ENCODE results near the gene SPECC1.
A peak's percentile ranks its signal among the peaks of the same experiment; 100 is the strongest.

Gene SPECC1

GRCh38 chr17:20306924-20307323, 297.8 kb downstream of the SPECC1 start:
- no peak overlapping the region for H2BK15ac ChIP-seq (ENCODE audit: low read depth, poor library complexity, severe bottlenecking)
- H3K9me3 ChIP-seq (ENCODE audit: control insufficient read depth, low read length), result peaks cover 51% of the 10 kb centered on the region
- no peak overlapping the region for H3K9ac ChIP-seq (ENCODE audit: low read length)
- no peak overlapping the region for H2BK12ac ChIP-seq (ENCODE audit: low read length in 2 of 2)
- H2AK5ac ChIP-seq (ENCODE audit: low read length, severe bottlenecking), result no peak overlapping the region
- no peak overlapping the region for H3K27ac ChIP-seq (ENCODE audit: low read length, poor library complexity, severe bottlenecking)
- no peak overlapping the region for H2AFZ ChIP-seq (ENCODE audit: low read depth, low read length)
- no peaks in the 10 kb centered on the region for H3K27me3 ChIP-seq (ENCODE audit: control insufficient read depth in 1 of 2, insufficient read depth in 1 of 2, low read length in 2 of 2)
- H3K36me3 ChIP-seq (ENCODE audit: control insufficient read depth in 1 of 2, insufficient read depth in 2 of 2, low read depth in 1 of 2, low read length in 2 of 2), result peaks cover 21 to 30% of the 10 kb centered on the region in 2 experiments
- no peak overlapping the region for H3K14ac ChIP-seq (ENCODE audit: low read length in 2 of 2)
- H3K23ac ChIP-seq (ENCODE audit: low read length in 2 of 2), result no peak overlapping the region
- H4K8ac ChIP-seq (ENCODE audit: low read length), result no peak overlapping the region
- no peak overlapping the region for H2BK120ac ChIP-seq (ENCODE audit: low read depth, low read length)
- H3K4me2 ChIP-seq (ENCODE audit: low read length, poor library complexity, severe bottlenecking), result no peak overlapping the region
- no peak overlapping the region for H3K18ac ChIP-seq (ENCODE audit: low read depth in 1 of 2, low read length in 2 of 2)
- no peak overlapping the region for H3K4ac ChIP-seq (ENCODE audit: low read depth in 1 of 2, low read length in 2 of 2)
- no peak overlapping the region for H4K91ac ChIP-seq (ENCODE audit: low read length)
- peaks cover 3% of the 10 kb centered on the region for H3K4me1 ChIP-seq (ENCODE audit: control insufficient read depth, insufficient read depth, low read depth, low read length)
- no peak overlapping the region for H2BK5ac ChIP-seq (ENCODE audit: low read depth, low read length, poor library complexity, severe bottlenecking)
- peaks cover 3% of the 10 kb centered on the region for H3K79me1 ChIP-seq (replicated peaks; ENCODE audit: low read length, poor library complexity, severe bottlenecking)
- DNase-seq, result no peak
- peak overlapping the region in 1 of 2 experiments; percentile 40 for H3K4me3 ChIP-seq (ENCODE audit: insufficient read depth in 1 of 2, low read depth in 1 of 2, low read length in 2 of 2)

- Histone ChIP-seq H2BK5ac (ENCODE audit: low read depth, low read length, poor library complexity, severe bottlenecking) (no peak overlapping the region), H3K4ac (ENCODE audit: low read depth in 1 of 2, low read length in 2 of 2) (no peak overlapping the region), H2BK15ac (ENCODE audit: low read depth, poor library complexity, severe bottlenecking) (no peak overlapping the region), H3K27ac (ENCODE audit: low read length, poor library complexity, severe bottlenecking) (no peak overlapping the region), H3K9me3 (ENCODE audit: control insufficient read depth, low read length) (peaks cover 51% of the 10 kb centered on the region), H2BK120ac (ENCODE audit: low read depth, low read length) (no peak overlapping the region), H3K36me3 (ENCODE audit: control insufficient read depth in 1 of 2, insufficient read depth in 2 of 2, low read depth in 1 of 2, low read length in 2 of 2) (peaks cover 21 to 26% of the 10 kb centered on the region in 2 experiments), H3K27me3 (ENCODE audit: control insufficient read depth in 1 of 2, insufficient read depth in 1 of 2, low read length in 2 of 2) (no peaks in the 10 kb centered on the region), H3K79me1 (replicated peaks; ENCODE audit: low read length, poor library complexity, severe bottlenecking) (no peaks in the 10 kb centered on the region), H3K18ac (ENCODE audit: low read depth in 1 of 2, low read length in 2 of 2) (no peak overlapping the region), H3K4me3 (ENCODE audit: insufficient read depth in 1 of 2, low read depth in 1 of 2, low read length in 2 of 2) (peak overlapping the region in 1 of 2 experiments; percentile 40), H4K8ac (ENCODE audit: low read length) (no peak overlapping the region), H2AK5ac (ENCODE audit: low read length, severe bottlenecking) (no peak overlapping the region), H3K4me2 (ENCODE audit: low read length, poor library complexity, severe bottlenecking) (no peak overlapping the region), H3K14ac (ENCODE audit: low read length in 2 of 2) (no peak overlapping the region), H3K4me1 (ENCODE audit: control insufficient read depth, insufficient read depth, low read depth, low read length) (no peaks in the 10 kb centered on the region), H2BK12ac (ENCODE audit: low read length in 2 of 2) (no peak overlapping the region), H3K23ac (ENCODE audit: low read length in 2 of 2) (no peak overlapping the region), H3K9ac (ENCODE audit: low read length) (no peak overlapping the region), H4K91ac (ENCODE audit: low read length) (no peak overlapping the region), H2AFZ (ENCODE audit: low read depth, low read length) (no peak overlapping the region)
- no peak for DNase-seq
- WGBS, result 100% methylated on average over 1 of the region's 1 CpG
Measured at GRCh38 chr17:20307326-20307910, 298.3 kb downstream of the SPECC1 start.

GRCh38 chr17:20310481-20310880, 301.3 kb downstream of the SPECC1 start:
- no peaks in the 10 kb centered on the region for H3K27me3 ChIP-seq (ENCODE audit: control insufficient read depth in 1 of 2, insufficient read depth in 1 of 2, low read length in 2 of 2)
- H2BK5ac ChIP-seq (ENCODE audit: low read depth, low read length, poor library complexity, severe bottlenecking), result no peak overlapping the region
- 94% methylated on average over 5 of the region's 5 CpGs for WGBS
- no peak overlapping the region for H3K4me3 ChIP-seq (ENCODE audit: insufficient read depth in 1 of 2, low read depth in 1 of 2, low read length in 2 of 2)
- H2BK12ac ChIP-seq (ENCODE audit: low read length in 2 of 2), result no peak overlapping the region
- no peaks in the 10 kb centered on the region for H3K79me1 ChIP-seq (replicated peaks; ENCODE audit: low read length, poor library complexity, severe bottlenecking)
- H3K27ac ChIP-seq (ENCODE audit: low read length, poor library complexity, severe bottlenecking), result no peak overlapping the region
- H3K4me1 ChIP-seq (ENCODE audit: control insufficient read depth, insufficient read depth, low read depth, low read length), result peaks cover under 1% of the 10 kb centered on the region
- H3K9ac ChIP-seq (ENCODE audit: low read length), result no peak overlapping the region
- H3K18ac ChIP-seq (ENCODE audit: low read depth in 1 of 2, low read length in 2 of 2), result no peak overlapping the region
- no peak overlapping the region for H2BK15ac ChIP-seq (ENCODE audit: low read depth, poor library complexity, severe bottlenecking)
- no peak overlapping the region for H3K14ac ChIP-seq (ENCODE audit: low read length in 2 of 2)
- no peak overlapping the region for H2BK120ac ChIP-seq (ENCODE audit: low read depth, low read length)
- H3K9me3 ChIP-seq (ENCODE audit: control insufficient read depth, low read length), result peaks cover 36% of the 10 kb centered on the region
- H4K91ac ChIP-seq (ENCODE audit: low read length), result no peak overlapping the region
- no peak for DNase-seq
- H3K36me3 ChIP-seq (ENCODE audit: control insufficient read depth in 1 of 2, insufficient read depth in 2 of 2, low read depth in 1 of 2, low read length in 2 of 2), result peaks cover 21 to 35% of the 10 kb centered on the region in 2 experiments
- no peak overlapping the region for H4K8ac ChIP-seq (ENCODE audit: low read length)
- no peak overlapping the region for H3K4me2 ChIP-seq (ENCODE audit: low read length, poor library complexity, severe bottlenecking)
- no peak overlapping the region for H2AFZ ChIP-seq (ENCODE audit: low read depth, low read length)
- H2AK5ac ChIP-seq (ENCODE audit: low read length, severe bottlenecking), result no peak overlapping the region
- no peak overlapping the region for H3K4ac ChIP-seq (ENCODE audit: low read depth in 1 of 2, low read length in 2 of 2)
- no peak overlapping the region for H3K23ac ChIP-seq (ENCODE audit: low read length in 2 of 2)

GRCh38 chr17:20313306-20313705, 304.1 kb downstream of the SPECC1 start:
- Histone ChIP-seq H2BK5ac (ENCODE audit: low read depth, low read length, poor library complexity, severe bottlenecking) (no peak overlapping the region), H2BK12ac (ENCODE audit: low read length in 2 of 2) (no peak overlapping the region), H3K36me3 (ENCODE audit: control insufficient read depth in 1 of 2, insufficient read depth in 2 of 2, low read depth in 1 of 2, low read length in 2 of 2) (peaks cover 7 to 39% of the 10 kb centered on the region in 2 experiments), H3K23ac (ENCODE audit: low read length in 2 of 2) (no peak overlapping the region), H3K4ac (ENCODE audit: low read depth in 1 of 2, low read length in 2 of 2) (no peak overlapping the region), H3K27me3 (ENCODE audit: control insufficient read depth in 1 of 2, insufficient read depth in 1 of 2, low read length in 2 of 2) (no peaks in the 10 kb centered on the region), H3K4me3 (ENCODE audit: insufficient read depth in 1 of 2, low read depth in 1 of 2, low read length in 2 of 2) (no peak overlapping the region), H3K27ac (ENCODE audit: low read length, poor library complexity, severe bottlenecking) (no peak overlapping the region), H4K8ac (ENCODE audit: low read length) (no peak overlapping the region), H4K91ac (ENCODE audit: low read length) (no peak overlapping the region), H2BK15ac (ENCODE audit: low read depth, poor library complexity, severe bottlenecking) (no peak overlapping the region), H3K14ac (ENCODE audit: low read length in 2 of 2) (no peak overlapping the region), H2BK120ac (ENCODE audit: low read depth, low read length) (no peak overlapping the region), H3K9ac (ENCODE audit: low read length) (no peak overlapping the region), H3K4me1 (ENCODE audit: control insufficient read depth, insufficient read depth, low read depth, low read length) (peaks cover 4% of the 10 kb centered on the region), H3K4me2 (ENCODE audit: low read length, poor library complexity, severe bottlenecking) (no peak overlapping the region), H3K18ac (ENCODE audit: low read depth in 1 of 2, low read length in 2 of 2) (no peak overlapping the region), H3K79me1 (replicated peaks; ENCODE audit: low read length, poor library complexity, severe bottlenecking) (no peaks in the 10 kb centered on the region), H2AK5ac (ENCODE audit: low read length, severe bottlenecking) (no peak overlapping the region), H3K9me3 (ENCODE audit: control insufficient read depth, low read length) (peaks cover 10% of the 10 kb centered on the region), H2AFZ (ENCODE audit: low read depth, low read length) (no peak overlapping the region)
- DNase-seq, result no peak
- 97% methylated on average over 10 of the region's 10 CpGs for WGBS

Measured in mesenchymal stem cell (in vitro differentiated cells and primary cell).